Muscle of leg (tissue), 11 donors: Measurements from ENCODE around the gene ALK. TPM values are rescaled to one million over a fixed set of nuclear protein-coding genes. Genes with fewer than 3 reads are reported as not detected.

Experiments used
- DNase-seq: peaks from one replicate; pipeline ENCODE4 v3.0.0; 2013
- H3K27ac ChIP-seq: one replicate; pipeline ENCODE4 v1.5.1; 2013; ENCODE audit warnings: mild to moderate bottlenecking, low read length, control low read depth
- H3K27me3 ChIP-seq: one replicate; pipeline ENCODE4 v1.6.1; 2013; ENCODE audit warnings: low read length; ENCODE audit not compliant: control insufficient read depth, insufficient read depth
- H3K36me3 ChIP-seq: one replicate; pipeline ENCODE4 v1.6.1; 2013; ENCODE audit warnings: low read length; ENCODE audit not compliant: control insufficient read depth, insufficient read depth
- H3K4me1 ChIP-seq: one replicate; pipeline ENCODE4 v1.6.1; 2013; ENCODE audit warnings: low read length; ENCODE audit not compliant: control insufficient read depth, insufficient read depth
- H3K4me3 ChIP-seq: one replicate; pipeline ENCODE4 v1.5.1; 2013; ENCODE audit warnings: low read length, control low read depth
- H3K9me3 ChIP-seq: replicated peaks from 2 replicates; pipeline ENCODE4 v1.6.1; 2013; ENCODE audit warnings: low read depth, low read length; ENCODE audit not compliant: control insufficient read depth
- WGBS: methylation state at CpG from one replicate; pipeline ENCODE4 v1.1.5; 2013; ENCODE audit warnings: missing lambda C conversion rate; ENCODE audit not compliant: insufficient coverage; 5-methylcytosine and 5-hydroxymethylcytosine counted together
- polyA plus RNA-seq, 8 donors: library from polyadenylated mRNA; unstranded; fragments of 120-200 nt; gene quantifications; one replicate each; pipeline versions ENCODE4 v1.2.1 to v1.2.3, GENCODE V29; 2013; ENCODE audit warnings: inconsistent platforms in 1 of 8, low replicate concordance in 1 of 8; ENCODE audit not compliant: insufficient read length in 8 of 8, insufficient read depth in 1 of 8
- total RNA-seq: library from RNA; stranded (reverse); fragments of 120-200 nt; gene quantifications from one replicate; pipeline ENCODE4 v1.2.4, GENCODE V29; 2013

Gene ALK
- total and polyA plus RNA-seq, 9 donors = 0.04 to 0.29 (median 0.09) TPM

DNA sequence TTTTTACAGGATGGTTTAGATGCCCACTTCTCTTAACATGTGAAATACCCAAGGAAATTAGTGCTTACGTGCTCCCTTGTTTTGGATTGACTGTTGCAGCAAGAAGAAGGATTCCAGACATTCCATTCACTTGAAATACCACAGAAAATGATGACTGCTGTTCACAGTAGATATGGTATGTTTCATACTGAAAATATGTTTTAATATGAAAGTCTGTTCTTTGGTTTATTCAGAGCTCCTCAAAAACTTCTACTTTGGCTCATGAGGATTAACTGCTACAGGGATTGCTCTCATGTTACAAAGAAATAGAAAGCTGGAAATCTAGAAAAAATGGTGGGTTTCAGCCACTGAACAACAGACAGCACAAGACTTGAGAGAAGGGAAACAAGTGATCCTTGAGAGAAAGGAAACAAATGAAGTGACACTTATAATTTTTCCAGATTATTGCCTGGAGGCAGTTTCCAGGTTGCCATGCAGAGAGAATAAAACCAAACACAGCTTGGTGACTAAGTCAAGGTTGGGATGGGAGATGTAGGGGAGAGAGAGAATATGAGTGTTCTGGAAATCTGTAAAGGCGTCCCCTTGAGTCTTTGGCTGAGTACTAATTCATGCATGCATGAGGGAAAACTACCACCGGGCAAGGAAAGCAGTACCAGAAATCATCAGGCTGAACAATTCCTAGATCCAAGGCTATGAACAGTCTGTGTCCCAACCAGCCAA, 458.0 kb downstream of the ALK start:
- 60% methylated on average over 1 of the region's 3 CpGs for WGBS
- DNase-seq = no peak
- no peak overlapping the region for H3K27ac ChIP-seq

DNA sequence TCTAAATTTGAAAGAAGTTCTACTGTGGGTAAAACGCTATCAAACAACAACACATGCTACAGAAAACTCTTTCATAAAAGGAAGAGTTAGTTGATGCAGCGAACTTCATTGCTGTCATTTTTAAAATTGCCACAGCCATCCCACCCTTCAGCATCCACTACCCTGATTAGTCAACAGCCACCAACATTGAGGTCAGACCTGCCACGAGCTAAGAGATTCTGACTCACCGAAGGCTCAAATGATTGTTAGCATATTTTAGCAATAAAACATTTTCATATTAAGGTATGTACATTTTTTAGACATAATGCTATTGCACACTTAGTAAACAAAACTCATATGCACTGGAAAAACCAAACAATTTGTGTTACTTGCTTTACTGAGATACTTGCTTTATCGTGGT, 459.1 kb downstream of the ALK start:
- 100% methylated on average over 1 of the region's 5 CpGs for WGBS

More for the DNA sequence above, 458.0 kb downstream of the ALK start:
- H3K36me3 ChIP-seq = no peaks in the 10 kb centered on the region
- H3K27me3 ChIP-seq = no peaks in the 10 kb centered on the region
- H3K4me1 ChIP-seq = no peaks in the 10 kb centered on the region
- H3K9me3 ChIP-seq = no peaks in the 10 kb centered on the region
- no peak overlapping the region for H3K4me3 ChIP-seq

DNA sequence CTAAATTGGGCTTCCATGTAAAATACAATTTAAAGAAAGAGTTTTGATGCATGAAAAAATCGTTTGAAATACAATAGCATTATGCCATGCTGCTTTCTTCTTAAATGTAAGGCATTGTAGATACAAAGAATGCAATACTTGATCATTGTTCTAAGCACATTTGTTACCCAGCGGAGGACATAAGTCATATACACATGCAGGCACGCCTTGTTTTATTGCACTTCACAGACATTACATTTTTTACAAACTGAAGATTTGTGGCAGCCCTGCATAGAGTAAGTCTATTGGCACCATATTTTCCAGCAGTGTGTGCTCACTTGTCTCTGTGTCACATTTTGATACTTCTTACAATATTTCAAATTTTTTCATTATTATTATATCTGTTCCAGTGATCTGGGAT, 461.2 kb downstream of the ALK start:
- no peak for DNase-seq
- H3K27ac ChIP-seq = no peak overlapping the region
- H3K27me3 ChIP-seq = no peaks in the 10 kb centered on the region
- no peaks in the 10 kb centered on the region for H3K4me1 ChIP-seq
- 100% methylated on average over 1 of the region's 3 CpGs for WGBS
- no peak overlapping the region for H3K4me3 ChIP-seq
- no peaks in the 10 kb centered on the region for H3K36me3 ChIP-seq
- H3K9me3 ChIP-seq = no peaks in the 10 kb centered on the region

More for the DNA sequence above, 459.1 kb downstream of the ALK start:
- no peaks in the 10 kb centered on the region for H3K9me3 ChIP-seq
- no peaks in the 10 kb centered on the region for H3K4me1 ChIP-seq
- no peaks in the 10 kb centered on the region for H3K27me3 ChIP-seq
- H3K36me3 ChIP-seq = no peaks in the 10 kb centered on the region
- no peak overlapping the region for H3K4me3 ChIP-seq
- no peak for DNase-seq
- no peak overlapping the region for H3K27ac ChIP-seq

DNA sequence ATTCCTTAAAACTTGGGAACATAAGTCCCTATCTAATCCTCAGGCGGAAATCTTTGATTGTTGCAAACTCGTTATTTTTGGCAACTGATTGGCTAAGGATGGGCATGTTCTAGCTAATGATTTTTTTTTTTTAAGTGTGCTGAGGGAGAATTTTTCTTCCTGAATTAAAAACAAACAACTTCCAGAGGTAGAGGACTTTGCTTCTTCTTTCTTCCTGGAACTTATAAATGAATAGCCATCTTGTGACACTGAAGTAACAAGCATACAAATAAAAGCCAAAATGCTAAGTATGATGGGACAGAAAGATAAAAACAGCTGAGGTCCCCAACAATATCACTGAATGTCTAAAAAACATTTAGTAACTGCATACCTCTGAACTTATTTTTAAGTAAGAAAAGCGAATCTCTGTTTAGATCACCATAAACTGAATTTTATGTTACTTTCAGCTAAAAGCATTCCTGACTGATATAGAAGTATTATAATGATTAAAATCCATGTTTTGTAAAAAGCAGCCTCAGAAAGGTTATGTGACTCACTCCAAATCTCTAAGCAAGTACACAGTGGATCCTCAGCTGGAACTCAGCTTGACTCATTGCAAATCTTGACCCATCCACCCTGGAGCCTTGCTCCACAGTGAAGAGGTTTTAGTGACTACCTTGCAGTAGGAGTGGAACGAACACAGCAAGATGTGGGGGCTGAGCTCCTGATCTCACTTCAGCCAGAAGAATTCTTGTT, 461.8 kb downstream of the ALK start:
- Histone ChIP-seq H3K27me3 (no peaks in the 10 kb centered on the region), H3K36me3 (no peaks in the 10 kb centered on the region), H3K9me3 (no peaks in the 10 kb centered on the region), H3K4me1 (no peaks in the 10 kb centered on the region), H3K27ac (no peak overlapping the region), H3K4me3 (no peak overlapping the region)
- no peak for DNase-seq
- no CpG with 5 or more reads among the region's 4 CpGs for WGBS

DNA sequence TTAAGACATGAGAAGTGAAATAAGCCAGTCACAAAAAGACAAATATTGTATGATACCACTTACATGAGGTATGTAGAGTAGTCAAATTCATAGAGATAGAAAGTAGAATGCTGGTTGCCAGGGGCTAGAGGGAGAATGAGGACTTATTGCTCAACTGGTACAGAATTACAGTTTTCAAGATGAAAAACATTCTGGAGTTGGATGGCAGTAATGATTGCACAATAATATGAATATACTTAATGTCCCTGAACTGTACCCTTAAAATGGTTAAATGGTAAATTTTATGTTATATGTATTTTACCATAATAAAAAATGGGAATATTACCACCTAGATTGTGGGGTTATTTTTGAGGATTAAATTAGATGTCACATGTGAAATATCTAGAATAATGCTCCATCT, 465.0 kb downstream of the ALK start:
- Histone ChIP-seq H3K4me1 (no peaks in the 10 kb centered on the region), H3K36me3 (no peaks in the 10 kb centered on the region), H3K9me3 (no peaks in the 10 kb centered on the region), H3K27me3 (no peaks in the 10 kb centered on the region), H3K4me3 (no peak overlapping the region), H3K27ac (no peak overlapping the region)
- no peak for DNase-seq

DNA sequence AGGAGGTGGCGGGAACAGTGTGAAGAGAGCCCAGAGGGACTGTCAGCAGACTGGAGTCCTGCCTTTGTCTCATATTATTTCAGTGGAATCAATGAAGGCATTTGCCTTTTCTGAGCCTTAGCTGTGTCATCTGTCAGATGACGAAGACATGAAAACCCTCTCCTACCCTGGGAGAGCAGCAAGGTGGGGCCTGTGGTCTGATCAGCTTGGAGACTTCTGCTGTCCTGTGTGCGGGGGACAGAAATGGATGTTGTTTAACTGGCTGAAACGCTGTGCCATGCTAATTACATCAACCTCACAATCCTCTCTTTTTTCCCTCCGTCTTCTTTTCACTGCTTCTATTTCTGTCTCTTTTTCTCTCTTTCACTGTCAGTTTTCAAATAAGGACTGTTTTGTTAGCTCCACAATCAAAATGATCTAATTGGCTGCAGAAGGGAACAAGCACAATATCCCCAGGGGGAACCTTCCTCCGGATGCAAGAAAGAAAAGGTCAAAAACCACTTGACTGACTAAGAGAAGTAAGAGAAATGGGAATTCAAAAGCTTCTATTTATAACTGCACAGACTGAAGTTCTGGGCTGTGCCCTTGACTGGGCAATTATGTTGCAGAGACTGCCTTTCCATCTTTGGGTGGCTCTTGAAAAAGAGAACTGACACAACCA, 466.1 kb downstream of the ALK start:
- Histone ChIP-seq H3K27ac (no peak overlapping the region), H3K27me3 (no peaks in the 10 kb centered on the region), H3K4me3 (no peak overlapping the region), H3K9me3 (no peaks in the 10 kb centered on the region), H3K4me1 (no peaks in the 10 kb centered on the region), H3K36me3 (no peaks in the 10 kb centered on the region)
- DNase-seq = peak; percentile 16
- WGBS = 66% methylated on average over 3 of the region's 6 CpGs

DNA sequence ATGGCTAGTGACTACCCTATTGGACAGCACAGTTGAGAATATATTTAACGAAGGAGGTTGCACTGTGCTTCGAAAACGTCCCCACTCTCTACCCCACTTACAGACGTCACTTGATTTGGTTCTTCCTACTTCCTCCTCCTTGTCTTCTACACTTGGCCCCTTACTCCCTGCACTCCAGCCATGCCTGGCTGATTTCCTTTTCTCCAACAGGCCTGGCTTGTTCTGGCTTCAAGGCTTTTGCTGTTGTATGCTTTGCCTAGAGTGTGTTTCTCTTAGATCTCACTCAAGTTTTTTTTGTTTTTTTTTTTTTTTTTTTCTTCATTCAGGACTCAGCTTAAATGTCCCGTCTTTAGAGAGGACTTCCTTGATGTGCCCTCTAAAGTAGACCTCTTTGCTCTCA, 469.4 kb downstream of the ALK start:
- no peaks in the 10 kb centered on the region for H3K9me3 ChIP-seq
- H3K27ac ChIP-seq = no peak overlapping the region
- no peak overlapping the region for H3K4me3 ChIP-seq
- no peak for DNase-seq
- H3K36me3 ChIP-seq = no peaks in the 10 kb centered on the region
- WGBS = 68% methylated on average over 5 of the region's 5 CpGs
- H3K27me3 ChIP-seq = peaks cover 2% of the 10 kb centered on the region
- H3K4me1 ChIP-seq = no peaks in the 10 kb centered on the region

DNA sequence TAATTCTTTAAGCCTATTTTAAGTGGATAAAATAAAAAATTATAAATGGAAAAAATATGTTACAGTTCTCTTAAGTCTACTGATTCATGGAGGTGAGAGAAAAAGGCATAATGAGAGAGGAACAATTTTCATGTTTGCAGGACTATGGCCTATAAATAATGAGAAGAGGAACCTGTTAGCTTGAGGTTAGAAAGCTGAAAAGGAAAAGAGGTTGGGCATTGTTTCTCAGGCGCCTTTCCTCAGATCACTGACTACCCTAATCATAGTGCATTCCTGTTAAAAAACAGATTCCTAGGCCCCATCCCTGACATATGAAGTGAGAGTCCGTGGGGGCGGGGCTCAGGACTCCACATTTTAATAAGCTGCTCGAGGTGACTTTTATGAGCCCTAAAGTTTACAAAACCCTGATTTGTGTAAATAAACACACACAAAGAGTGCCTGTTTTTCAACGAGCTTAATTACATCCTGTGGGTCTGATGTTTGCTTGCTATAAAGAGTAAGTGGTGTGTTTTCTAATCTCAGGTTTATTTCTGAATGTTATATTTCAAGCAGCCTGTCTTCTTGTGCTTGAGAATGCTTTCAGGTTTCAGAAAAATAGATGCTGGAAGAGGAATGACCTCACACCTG, 470.7 kb downstream of the ALK start:
- H3K36me3 ChIP-seq = no peaks in the 10 kb centered on the region
- DNase-seq = no peak
- no peaks in the 10 kb centered on the region for H3K4me1 ChIP-seq
- H3K9me3 ChIP-seq = no peaks in the 10 kb centered on the region
- no peak overlapping the region for H3K27ac ChIP-seq
- no CpG with 5 or more reads among the region's 5 CpGs for WGBS
- H3K27me3 ChIP-seq = peaks cover 2% of the 10 kb centered on the region
- H3K4me3 ChIP-seq = no peak overlapping the region

DNA sequence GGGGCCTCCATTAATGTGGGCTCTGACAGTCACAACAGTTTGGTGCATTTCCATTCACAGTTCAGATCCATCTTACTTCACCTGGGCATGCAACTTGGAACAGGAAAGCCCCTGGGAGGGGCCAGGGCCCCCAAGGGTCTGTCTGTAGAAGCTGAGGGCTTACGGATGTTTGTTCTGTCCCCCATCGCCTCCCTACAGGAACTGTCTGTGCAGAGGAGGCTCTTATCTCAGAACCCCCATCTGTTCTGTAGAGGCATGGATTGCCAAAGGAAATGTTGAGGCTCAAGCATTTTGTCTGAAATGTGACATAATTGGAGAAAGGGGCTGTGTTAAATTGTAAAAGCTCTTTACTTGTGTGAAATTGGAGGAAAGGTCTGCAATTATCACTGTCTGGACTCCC, 471.9 kb downstream of the ALK start:
- WGBS = no CpG with 5 or more reads among the region's 2 CpGs
- H3K4me1 ChIP-seq = no peaks in the 10 kb centered on the region
- no peak for DNase-seq
- no peaks in the 10 kb centered on the region for H3K9me3 ChIP-seq
- H3K27ac ChIP-seq = no peak overlapping the region
- H3K36me3 ChIP-seq = no peaks in the 10 kb centered on the region
- peaks cover 2% of the 10 kb centered on the region for H3K27me3 ChIP-seq
- H3K4me3 ChIP-seq = no peak overlapping the region

DNA sequence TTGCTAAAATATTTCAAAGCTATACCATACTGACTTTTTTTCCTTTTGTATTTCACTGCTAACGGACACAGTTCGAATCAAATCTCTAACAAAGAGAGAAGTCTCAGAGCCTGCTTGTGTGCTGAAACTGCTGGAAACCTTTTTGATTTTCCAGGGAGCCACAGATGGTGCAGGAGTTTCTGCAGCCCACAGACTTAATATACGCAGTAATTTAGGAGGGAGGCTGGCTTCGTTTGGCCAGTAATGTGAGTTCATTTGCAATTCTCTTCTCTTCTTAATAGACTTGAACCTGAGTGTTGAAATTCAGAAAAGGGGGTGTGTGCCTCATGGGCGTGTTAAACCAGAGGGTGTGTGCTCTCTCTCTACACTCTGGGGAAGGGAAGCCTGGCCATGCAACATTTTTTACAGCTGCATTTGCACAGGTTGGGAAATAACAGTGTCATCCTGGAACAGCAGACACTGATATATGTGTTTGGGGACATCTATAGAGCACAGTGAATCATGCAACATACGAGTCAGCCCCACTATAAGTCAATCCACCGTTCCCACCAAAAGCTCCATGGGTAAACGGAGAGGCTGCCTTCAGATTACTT, 473.2 kb downstream of the ALK start:
- DNase-seq = peak; percentile 3
- Histone ChIP-seq H3K4me1 (peaks cover 9% of the 10 kb centered on the region), H3K27me3 (peaks cover 2% of the 10 kb centered on the region), H3K4me3 (no peak overlapping the region), H3K27ac (no peak overlapping the region), H3K36me3 (no peaks in the 10 kb centered on the region), H3K9me3 (no peaks in the 10 kb centered on the region)
- 18% methylated on average over 2 of the region's 8 CpGs for WGBS
